ENCODE measurements around the gene THOC1. TPM values are rescaled to one million over a fixed set of nuclear protein-coding genes. Genes with fewer than 3 reads are reported as not detected.
"Not testable (repeated sequence)": the region's sequence is repeated elsewhere in the genome, so short reads cannot be mapped to it uniquely, and the experiment has no call there.

THOC1 gene
- total and polyA plus RNA-seq, 7 experiments from 2014 or later, result 15.1 to 93.7 (median 69.2) TPM

DNA sequence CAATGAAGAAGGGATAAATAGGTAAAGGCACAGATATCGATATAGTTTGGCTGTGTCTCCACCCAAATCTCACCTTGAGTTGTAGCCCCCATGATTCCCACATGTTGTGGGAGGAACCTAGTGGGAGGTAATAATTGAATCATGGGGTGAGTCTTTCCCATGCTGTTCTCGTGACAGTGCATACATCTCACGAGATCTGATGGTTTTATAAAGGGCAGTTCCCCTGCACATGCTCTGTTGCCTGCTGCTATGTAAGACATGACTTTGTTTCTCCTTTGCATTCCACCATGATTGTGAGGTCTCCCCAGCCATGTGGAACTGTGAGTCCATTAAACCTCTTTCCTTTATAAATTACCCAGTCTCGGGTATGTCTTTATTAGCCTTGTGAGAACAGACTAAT is 40.2 kb upstream of the THOC1 start:
- POLR2A ChIA-PET; H3K27ac ChIP-seq (ENCODE audit: low read depth, low read length); H3K9me3 ChIP-seq (ENCODE audit: control insufficient read depth in 2 of 3, low read length in 3 of 3); DNase-seq; H3K4me1 Mint-ChIP-seq; H3K36me3 ChIP-seq (ENCODE audit: control insufficient read depth in 2 of 3, insufficient read depth in 3 of 3, low read length in 3 of 3); H3K27me3 ChIP-seq (ENCODE audit: control insufficient read depth in 2 of 2, insufficient read depth in 2 of 2, low read length in 2 of 2); H3K4me1 ChIP-seq (ENCODE audit: control insufficient read depth in 2 of 2, insufficient read depth in 2 of 2, low read length in 2 of 2); CTCF ChIA-PET; H3K4me3 ChIP-seq (ENCODE audit: low read length); H3K36me3 Mint-ChIP-seq; H3K9me3 Mint-ChIP-seq; intact Hi-C loops (cut with micrococcal nuclease); ATAC-seq; H3K4me3 Mint-ChIP-seq: not testable (repeated sequence)
- H3K27me3 Mint-ChIP-seq, result peaks cover 0 to 28% (median 22%) of the 10 kb centered on the region in 5 donors
- H3K27ac Mint-ChIP-seq, result peak overlapping the region in 1 of 9 donors; percentile 8

GRCh38 chr18:306608-307255 is 38.9 kb upstream of the THOC1 start:
- H3K27ac ChIP-seq (ENCODE audit: low read depth, low read length), result no peak overlapping the region
- H3K36me3 Mint-ChIP-seq, result no peaks in the 10 kb centered on the region
- CTCF ChIA-PET, result no interaction called here
- intact Hi-C loops (cut with micrococcal nuclease), result no loop called here
- peaks cover 0 to 2% (median 0%) of the 10 kb centered on the region in 11 donors for H3K9me3 Mint-ChIP-seq
- no peaks in the 10 kb centered on the region for H3K4me1 ChIP-seq (ENCODE audit: control insufficient read depth in 2 of 2, insufficient read depth in 2 of 2, low read length in 2 of 2)
- ATAC-seq (no peak), DNase-seq (no peak)
- no peak overlapping the region for H3K4me3 ChIP-seq (ENCODE audit: low read length)
- H3K27me3 ChIP-seq (ENCODE audit: control insufficient read depth in 2 of 2, insufficient read depth in 2 of 2, low read length in 2 of 2), result peaks cover 0 to 3% of the 10 kb centered on the region in 2 donors
- POLR2A ChIA-PET, result no interaction called here
- no peaks in the 10 kb centered on the region for H3K4me1 Mint-ChIP-seq
- H3K9me3 ChIP-seq (ENCODE audit: control insufficient read depth in 2 of 3, low read length in 3 of 3), result no peaks in the 10 kb centered on the region
- peaks cover 0 to 28% (median 20%) of the 10 kb centered on the region in 5 donors for H3K27me3 Mint-ChIP-seq
- H3K4me3 Mint-ChIP-seq, result no peak overlapping the region
- no peak overlapping the region for H3K27ac Mint-ChIP-seq
- no peaks in the 10 kb centered on the region for H3K36me3 ChIP-seq (ENCODE audit: control insufficient read depth in 2 of 3, insufficient read depth in 3 of 3, low read length in 3 of 3)

DNA sequence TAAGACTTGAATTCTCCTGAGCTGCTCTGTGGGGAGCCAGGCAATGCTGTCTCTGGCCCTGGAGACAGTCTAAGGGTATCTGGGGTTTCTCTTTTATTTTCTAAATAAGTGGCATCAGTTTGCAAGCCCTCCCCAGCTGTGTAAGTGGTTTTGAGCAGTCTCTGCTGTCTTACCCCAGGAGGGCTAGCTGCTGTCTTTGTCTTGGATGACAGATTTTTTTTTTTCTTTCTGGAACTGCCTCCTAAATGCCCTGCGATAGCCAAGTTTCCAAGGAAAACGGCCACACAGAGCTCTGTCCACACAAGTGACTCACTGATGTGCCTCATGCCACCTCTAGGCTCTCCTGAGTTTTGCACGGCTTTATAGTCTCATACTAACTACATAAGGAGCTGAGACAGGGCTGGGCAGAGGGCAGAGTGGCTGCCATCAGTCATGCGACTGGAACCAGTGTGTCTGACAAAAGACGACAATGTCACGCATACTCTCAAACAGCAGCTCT is 37.2 kb upstream of the THOC1 start:
- H3K27me3 ChIP-seq (ENCODE audit: control insufficient read depth in 2 of 2, insufficient read depth in 2 of 2, low read length in 2 of 2), result peaks cover 0 to 3% of the 10 kb centered on the region in 2 donors
- H3K27ac ChIP-seq (ENCODE audit: low read depth, low read length), result no peak overlapping the region
- intact Hi-C loops (cut with micrococcal nuclease), result no loop called here
- Mint-ChIP-seq H3K4me1 (no peaks in the 10 kb centered on the region), H3K9me3 (peaks cover 0 to 2% (median 0%) of the 10 kb centered on the region in 11 donors), H3K36me3 (no peaks in the 10 kb centered on the region), H3K4me3 (no peak overlapping the region), H3K27me3 (peaks cover 0 to 32% (median 20%) of the 10 kb centered on the region in 5 donors), H3K27ac (no peak overlapping the region)
- H3K36me3 ChIP-seq (ENCODE audit: control insufficient read depth in 2 of 3, insufficient read depth in 3 of 3, low read length in 3 of 3), result no peaks in the 10 kb centered on the region
- no peak overlapping the region for H3K4me3 ChIP-seq (ENCODE audit: low read length)
- no peaks in the 10 kb centered on the region for H3K4me1 ChIP-seq (ENCODE audit: control insufficient read depth in 2 of 2, insufficient read depth in 2 of 2, low read length in 2 of 2)
- POLR2A ChIA-PET, result no interaction called here
- H3K9me3 ChIP-seq (ENCODE audit: control insufficient read depth in 2 of 3, low read length in 3 of 3), result no peaks in the 10 kb centered on the region
- CTCF ChIA-PET, result no interaction called here
- no peak for ATAC-seq
- DNase-seq, result no peak

- DNase-seq (no peak), ATAC-seq (no peak)
- no peak overlapping the region for H3K27ac Mint-ChIP-seq
- Histone ChIP-seq H3K4me3 (ENCODE audit: low read length) (no peak overlapping the region), H3K27me3 (ENCODE audit: control insufficient read depth in 2 of 2, insufficient read depth in 2 of 2, low read length in 2 of 2) (peaks cover 0 to 3% of the 10 kb centered on the region in 2 donors), H3K27ac (ENCODE audit: low read depth, low read length) (no peak overlapping the region), H3K9me3 (ENCODE audit: control insufficient read depth in 2 of 3, low read length in 3 of 3) (no peaks in the 10 kb centered on the region), H3K4me1 (ENCODE audit: control insufficient read depth in 2 of 2, insufficient read depth in 2 of 2, low read length in 2 of 2) (no peaks in the 10 kb centered on the region), H3K36me3 (ENCODE audit: control insufficient read depth in 2 of 3, insufficient read depth in 3 of 3, low read length in 3 of 3) (no peaks in the 10 kb centered on the region)
- H3K4me3 Mint-ChIP-seq, result no peak overlapping the region
- CTCF ChIA-PET, result no interaction called here
- peaks cover 0 to 2% (median 0%) of the 10 kb centered on the region in 11 donors for H3K9me3 Mint-ChIP-seq
- POLR2A ChIA-PET, result no interaction called here
- intact Hi-C loops (cut with micrococcal nuclease), result no loop called here
- peaks cover 0 to 32% (median 19%) of the 10 kb centered on the region in 5 donors for H3K27me3 Mint-ChIP-seq
- no peaks in the 10 kb centered on the region for H3K36me3 Mint-ChIP-seq
- H3K4me1 Mint-ChIP-seq, result no peaks in the 10 kb centered on the region
Observed at GRCh38 chr18:303607-304006, 35.8 kb upstream of the THOC1 start.

DNA sequence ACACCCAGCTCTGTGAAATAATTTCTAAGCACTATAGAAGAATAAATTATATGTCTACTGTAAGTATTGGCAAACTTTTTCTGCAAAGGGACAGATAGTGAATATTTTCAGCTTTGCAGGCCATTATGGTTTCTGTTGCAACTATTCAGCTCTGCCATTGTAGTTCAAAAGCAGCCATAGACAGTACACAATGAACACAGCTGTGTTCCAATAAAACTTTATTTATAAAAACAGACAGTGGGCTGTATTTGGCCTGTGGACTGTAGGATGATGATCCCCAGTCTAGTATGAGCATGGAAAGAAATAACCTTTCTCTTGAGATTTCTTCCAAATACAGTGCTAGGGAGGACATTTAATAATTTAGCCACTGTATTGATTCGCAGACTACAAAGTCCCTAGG is 35.2 kb upstream of the THOC1 start:
- Histone ChIP-seq H3K27ac (ENCODE audit: low read depth, low read length) (no peak overlapping the region), H3K36me3 (ENCODE audit: control insufficient read depth in 2 of 3, insufficient read depth in 3 of 3, low read length in 3 of 3) (no peaks in the 10 kb centered on the region), H3K9me3 (ENCODE audit: control insufficient read depth in 2 of 3, low read length in 3 of 3) (no peaks in the 10 kb centered on the region), H3K4me3 (ENCODE audit: low read length) (no peak overlapping the region), H3K4me1 (ENCODE audit: control insufficient read depth in 2 of 2, insufficient read depth in 2 of 2, low read length in 2 of 2) (no peaks in the 10 kb centered on the region), H3K27me3 (ENCODE audit: control insufficient read depth in 2 of 2, insufficient read depth in 2 of 2, low read length in 2 of 2) (peaks cover 0 to 3% of the 10 kb centered on the region in 2 donors)
- no peak for ATAC-seq
- H3K27me3 Mint-ChIP-seq, result peaks cover 0 to 32% (median 18%) of the 10 kb centered on the region in 5 donors
- H3K36me3 Mint-ChIP-seq, result no peaks in the 10 kb centered on the region
- intact Hi-C loops (cut with micrococcal nuclease), result no loop called here
- H3K4me1 Mint-ChIP-seq, result no peaks in the 10 kb centered on the region
- H3K27ac Mint-ChIP-seq, result no peak overlapping the region
- no peak for DNase-seq
- H3K4me3 Mint-ChIP-seq, result no peak overlapping the region
- peaks cover 0 to 2% (median 0%) of the 10 kb centered on the region in 11 donors for H3K9me3 Mint-ChIP-seq
- ChIA-PET CTCF (no interaction called here), POLR2A (no interaction called here)

DNA sequence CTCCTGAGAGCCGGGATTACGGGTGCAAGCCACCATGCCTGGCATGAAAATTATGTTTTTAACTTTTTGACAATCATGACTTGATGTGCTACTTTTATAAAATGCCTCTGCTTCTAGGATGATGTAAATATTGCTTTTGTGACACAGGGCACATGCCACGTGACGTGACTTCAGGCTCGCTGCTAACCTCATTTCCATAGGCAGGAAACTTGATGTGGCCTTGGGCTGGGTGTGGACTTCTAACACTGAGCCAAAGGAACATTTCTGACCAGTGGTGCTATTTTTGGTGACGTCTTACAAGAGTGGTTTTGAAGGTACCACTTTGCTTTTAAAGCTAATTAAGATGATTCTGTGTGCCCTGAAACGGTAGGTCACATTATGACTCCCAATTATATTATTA is 34.2 kb upstream of the THOC1 start:
- Histone ChIP-seq H3K27ac (ENCODE audit: low read depth, low read length) (no peak overlapping the region), H3K4me1 (ENCODE audit: control insufficient read depth in 2 of 2, insufficient read depth in 2 of 2, low read length in 2 of 2) (no peaks in the 10 kb centered on the region), H3K4me3 (ENCODE audit: low read length) (no peak overlapping the region), H3K36me3 (ENCODE audit: control insufficient read depth in 2 of 3, insufficient read depth in 3 of 3, low read length in 3 of 3) (no peaks in the 10 kb centered on the region), H3K9me3 (ENCODE audit: control insufficient read depth in 2 of 3, low read length in 3 of 3) (no peaks in the 10 kb centered on the region), H3K27me3 (ENCODE audit: control insufficient read depth in 2 of 2, insufficient read depth in 2 of 2, low read length in 2 of 2) (peaks cover 0 to 3% of the 10 kb centered on the region in 2 donors)
- H3K27me3 Mint-ChIP-seq, result peaks cover 2 to 26% (median 9%) of the 10 kb centered on the region in 5 donors
- H3K4me1 Mint-ChIP-seq, result no peaks in the 10 kb centered on the region
- intact Hi-C loops (cut with micrococcal nuclease), result no loop called here
- POLR2A ChIA-PET, result no interaction called here
- no peak overlapping the region for H3K4me3 Mint-ChIP-seq
- H3K36me3 Mint-ChIP-seq, result no peaks in the 10 kb centered on the region
- CTCF ChIA-PET, result no interaction called here
- DNase-seq, result no peak
- H3K9me3 Mint-ChIP-seq, result peaks cover 0 to 5% (median 0%) of the 10 kb centered on the region in 11 donors
- no peak for ATAC-seq
- no peak overlapping the region for H3K27ac Mint-ChIP-seq

- ChIA-PET CTCF (no interaction called here), POLR2A (no interaction called here)
- Histone ChIP-seq H3K9me3 (ENCODE audit: control insufficient read depth in 2 of 3, low read length in 3 of 3) (no peaks in the 10 kb centered on the region), H3K4me3 (ENCODE audit: low read length) (no peak overlapping the region), H3K27me3 (ENCODE audit: control insufficient read depth in 2 of 2, insufficient read depth in 2 of 2, low read length in 2 of 2) (no peaks in the 10 kb centered on the region), H3K4me1 (ENCODE audit: control insufficient read depth in 2 of 2, insufficient read depth in 2 of 2, low read length in 2 of 2) (no peaks in the 10 kb centered on the region), H3K36me3 (ENCODE audit: control insufficient read depth in 2 of 3, insufficient read depth in 3 of 3, low read length in 3 of 3) (no peaks in the 10 kb centered on the region), H3K27ac (ENCODE audit: low read depth, low read length) (no peak overlapping the region)
- H3K9me3 Mint-ChIP-seq, result peaks cover 0 to 5% (median 0%) of the 10 kb centered on the region in 11 donors
- H3K27ac Mint-ChIP-seq, result no peak overlapping the region
- H3K27me3 Mint-ChIP-seq, result peaks cover 0 to 11% (median 4%) of the 10 kb centered on the region in 5 donors
- intact Hi-C loops (cut with micrococcal nuclease), result no loop called here
- DNase-seq (no peak), ATAC-seq (no peak)
- H3K4me1 Mint-ChIP-seq, result no peaks in the 10 kb centered on the region
- H3K4me3 Mint-ChIP-seq, result no peak overlapping the region
- no peaks in the 10 kb centered on the region for H3K36me3 Mint-ChIP-seq
Observed at GRCh38 chr18:297936-298335, 30.1 kb upstream of the THOC1 start.

Data from naive thymus-derived CD4-positive, alpha-beta T cell (primary cell).